RWPE1 (cell line): ENCODE measurements around the gene KCNG2.
"Not testable (repeated sequence)": the region's sequence is repeated elsewhere in the genome, so short reads cannot be mapped to it uniquely, and the experiment has no call there.

ENCODE experiments used
- CTCF ChIA-PET: fragments of 350-600 bp; sonication (Branson Sonifier 250); formaldehyde crosslinking; extraction: SDS; loops from one replicate; lab custom pipeline; 2021; lab: Yijun Ruan, JAX
- POLR2A ChIA-PET: fragments of 400-600 bp; formaldehyde crosslinking; extraction: SDS; loops from one replicate; lab custom pipeline; 2020; ENCODE audit warnings: antibody characterized with exemption; ENCODE audit not compliant: low non-redundant PET; lab: Yijun Ruan, JAX
- DNase-seq: peaks from one replicate; pipeline ENCODE4 v3.0.0; 2012; ENCODE audit warnings: low spot score
- H3K27ac ChIP-seq: fragments of 450-650 bp; 2 replicates; pipeline ENCODE4 v1.5.1; 2017
- CTCF ChIP-seq: fragments of 450-650 bp; conservative IDR thresholded peaks from 2 replicates; pipeline ENCODE4 v1.5.1; 2017; ENCODE audit warnings: low read depth, mild to moderate bottlenecking

The KCNG2 gene

GRCh38 chr18:79797518-79798345, at the start of gene KCNG2:
Gene KCNG2, plus strand, starts transcription at chr18:79797938. Its CDS starts 65,730 bp downstream, at chr18:79863668.
- no peak for TF ChIP-seq CTCF
- no peak within 1 kb of the TSS for H3K27ac ChIP-seq
- peak; percentile 13 for DNase-seq
- CTCF ChIA-PET = no interaction called here
- POLR2A ChIA-PET = no interaction called here

GRCh38 chr18:79748321-79749180, 49.2 kb upstream of the KCNG2 start:
- no peak for DNase-seq
- TF ChIP-seq CTCF = no peak
- H3K27ac ChIP-seq = no peak overlapping the region
- CTCF ChIA-PET = no interaction called here
- POLR2A ChIA-PET = no interaction called here

- no peak overlapping the region for H3K27ac ChIP-seq
- POLR2A ChIA-PET = no interaction called here
- no peak for DNase-seq
- CTCF ChIA-PET = interaction anchor here (0.5 kb wide), 1 partner anchor 236 kb away, joined by 3 read pairs; no protein-coding TSS in a partner anchor
- no peak for TF ChIP-seq CTCF
These were observed 48.2 kb upstream of the KCNG2 start for GRCh38 chr18:79749251-79750191.

GRCh38 chr18:79750980-79751571, 46.7 kb upstream of the KCNG2 start:
- ChIA-PET POLR2A (no interaction called here), CTCF (no interaction called here)
- DNase-seq = no peak
- no peak overlapping the region; the same call in 1 of the 2 replicates for H3K27ac ChIP-seq
- TF ChIP-seq CTCF = no peak

- H3K27ac ChIP-seq, DNase-seq, CTCF ChIA-PET, POLR2A ChIA-PET: not testable (repeated sequence)
These were observed 45.7 kb upstream of the KCNG2 start for GRCh38 chr18:79751918-79752578.

GRCh38 chr18:79752946-79753345, 44.8 kb upstream of the KCNG2 start:
- H3K27ac ChIP-seq, DNase-seq, POLR2A ChIA-PET: not testable (repeated sequence)
- CTCF ChIA-PET = interaction anchor here (0.5 to 0.9 kb wide), 2 partner anchors 110 to 261 kb away, joined by 3 to 4 read pairs; no protein-coding TSS in a partner anchor
